ENCODE measurements around the gene FREY1. TPM values are rescaled to one million over a fixed set of nuclear protein-coding genes. Genes with fewer than 3 reads are reported as not detected.

The FREY1 gene
- total RNA-seq, 1 donor from 2014 or later: not detected

DNA sequence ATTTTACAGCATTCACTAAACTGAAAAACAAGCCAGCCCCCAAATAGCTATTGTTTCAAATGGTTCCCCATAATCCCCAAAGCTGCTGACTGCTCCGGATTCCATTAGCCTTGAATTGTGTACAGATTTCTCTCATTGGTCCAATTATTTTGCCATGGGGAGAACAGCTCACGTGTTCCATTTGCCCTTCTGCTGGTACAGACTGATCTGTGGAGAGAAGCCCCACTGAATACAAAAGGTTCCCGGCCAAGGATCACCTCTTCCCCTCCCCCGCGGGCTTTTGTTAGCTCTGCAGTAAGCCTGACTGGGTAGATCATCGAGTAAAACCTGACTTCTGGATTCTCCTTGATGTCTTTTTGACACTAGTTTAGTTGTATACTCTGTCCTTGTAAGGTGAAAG, 30.7 kb downstream of the FREY1 start:
- intact Hi-C loops (cut with DNase I): no loop called here
- peaks cover 0 to 62% of the 10 kb centered on the region in 2 donors for H3K36me3 ChIP-seq

DNA sequence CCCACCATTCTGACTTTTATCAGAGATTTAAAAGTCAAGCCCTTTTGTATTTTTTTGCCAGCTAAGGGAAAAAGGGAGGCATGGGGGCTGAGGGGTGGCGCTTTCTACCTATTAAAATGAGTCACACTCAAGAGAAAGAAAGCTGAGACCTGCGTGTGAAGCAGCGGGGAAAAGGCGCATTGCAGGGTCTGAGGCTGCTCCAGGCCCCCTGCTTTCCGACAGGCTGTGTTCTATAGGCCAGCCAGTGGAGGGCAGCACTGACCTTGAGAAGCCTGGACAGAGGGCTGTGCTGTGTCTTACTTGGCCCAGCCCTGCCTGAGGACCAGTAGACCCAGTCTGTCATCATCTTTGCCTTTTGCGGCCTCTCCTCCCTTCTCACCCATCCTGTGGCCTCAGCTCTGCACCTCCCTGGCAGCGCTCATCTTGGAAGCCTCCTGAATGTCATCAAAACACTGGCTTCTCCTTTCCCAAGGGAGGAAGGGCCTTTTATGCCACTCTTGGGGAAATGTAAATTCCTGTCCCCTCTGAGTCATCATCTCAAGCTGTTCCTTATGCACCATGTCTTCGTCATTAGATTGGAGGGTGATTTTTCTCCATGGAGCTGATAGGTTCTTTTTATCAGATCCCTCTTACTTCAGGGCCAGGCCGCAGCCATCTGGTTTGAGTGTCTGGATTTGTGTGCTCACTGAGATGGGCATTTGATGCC, 34.3 kb downstream of the FREY1 start:
- Histone ChIP-seq H3K27ac (no peak overlapping the region), H3K4me3 (no peak overlapping the region), H3K27me3 (no peaks in the 10 kb centered on the region), H3K4me1 (no peaks in the 10 kb centered on the region), H3K9me3 (no peaks in the 10 kb centered on the region), H3K36me3 (peaks cover 0 to 80% of the 10 kb centered on the region in 2 donors)
- intact Hi-C loops (cut with DNase I): no loop called here
- no peak for DNase-seq (ENCODE audit: extremely low spot score in 2 of 2)
- TF ChIP-seq POLR2AphosphoS5 (IDR thresholded peaks at IDR 0.05; ENCODE audit: insufficient read depth in 1 of 2, low read depth in 1 of 2): no peak
- no peak for TF ChIP-seq POLR2A (IDR thresholded peaks at IDR 0.05)
- TF ChIP-seq, protein P1, sequence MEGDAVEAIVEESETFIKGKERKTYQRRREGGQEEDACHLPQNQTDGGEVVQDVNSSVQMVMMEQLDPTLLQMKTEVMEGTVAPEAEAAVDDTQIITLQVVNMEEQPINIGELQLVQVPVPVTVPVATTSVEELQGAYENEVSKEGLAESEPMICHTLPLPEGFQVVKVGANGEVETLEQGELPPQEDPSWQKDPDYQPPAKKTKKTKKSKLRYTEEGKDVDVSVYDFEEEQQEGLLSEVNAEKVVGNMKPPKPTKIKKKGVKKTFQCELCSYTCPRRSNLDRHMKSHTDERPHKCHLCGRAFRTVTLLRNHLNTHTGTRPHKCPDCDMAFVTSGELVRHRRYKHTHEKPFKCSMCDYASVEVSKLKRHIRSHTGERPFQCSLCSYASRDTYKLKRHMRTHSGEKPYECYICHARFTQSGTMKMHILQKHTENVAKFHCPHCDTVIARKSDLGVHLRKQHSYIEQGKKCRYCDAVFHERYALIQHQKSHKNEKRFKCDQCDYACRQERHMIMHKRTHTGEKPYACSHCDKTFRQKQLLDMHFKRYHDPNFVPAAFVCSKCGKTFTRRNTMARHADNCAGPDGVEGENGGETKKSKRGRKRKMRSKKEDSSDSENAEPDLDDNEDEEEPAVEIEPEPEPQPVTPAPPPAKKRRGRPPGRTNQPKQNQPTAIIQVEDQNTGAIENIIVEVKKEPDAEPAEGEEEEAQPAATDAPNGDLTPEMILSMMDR (IDR thresholded peaks at IDR 0.05): peak in 2 of 3 experiments; percentile 17 to 49

More for the DNA sequence above, 30.7 kb downstream of the FREY1 start:
- Histone ChIP-seq H3K27me3 (no peaks in the 10 kb centered on the region), H3K4me3 (no peak overlapping the region), H3K9me3 (no peaks in the 10 kb centered on the region), H3K4me1 (no peaks in the 10 kb centered on the region), H3K27ac (no peak overlapping the region)
- TF ChIP-seq, protein P1 (IDR thresholded peaks at IDR 0.05): no peak
- no peak for TF ChIP-seq POLR2A (IDR thresholded peaks at IDR 0.05)
- TF ChIP-seq POLR2AphosphoS5 (IDR thresholded peaks at IDR 0.05; ENCODE audit: insufficient read depth in 1 of 2, low read depth in 1 of 2): no peak
- no peak for DNase-seq (ENCODE audit: extremely low spot score in 2 of 2)

DNA sequence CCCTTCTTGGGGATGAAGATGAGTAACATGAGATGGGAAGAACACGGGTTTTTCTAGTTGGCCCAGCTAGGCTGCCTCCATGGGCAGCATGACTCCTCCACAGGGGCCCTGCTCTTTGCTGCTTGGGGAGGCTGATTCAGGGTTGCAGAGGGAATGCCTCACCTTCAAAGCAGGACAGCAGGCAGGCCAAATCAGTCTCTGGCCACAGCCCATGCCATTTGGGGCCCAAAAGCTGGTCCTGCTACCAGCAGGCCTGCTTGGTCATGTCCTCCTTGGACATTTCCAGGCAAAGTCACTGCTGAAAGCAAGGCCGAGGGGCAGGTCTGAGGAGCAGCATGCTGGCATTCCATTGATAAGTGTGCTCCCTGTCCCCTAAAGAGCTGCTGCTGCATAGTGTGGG, 35.4 kb downstream of the FREY1 start:
- H3K9me3 ChIP-seq: no peaks in the 10 kb centered on the region
- no peak overlapping the region for H3K27ac ChIP-seq
- no peaks in the 10 kb centered on the region for H3K27me3 ChIP-seq
- peaks cover 0 to 80% of the 10 kb centered on the region in 2 donors for H3K36me3 ChIP-seq
- no peaks in the 10 kb centered on the region for H3K4me1 ChIP-seq
- intact Hi-C loops (cut with DNase I): no loop called here
- no peak for DNase-seq (ENCODE audit: extremely low spot score in 2 of 2)
- no peak overlapping the region for H3K4me3 ChIP-seq
- TF ChIP-seq POLR2A (IDR thresholded peaks at IDR 0.05): no peak
- TF ChIP-seq POLR2AphosphoS5 (IDR thresholded peaks at IDR 0.05; ENCODE audit: insufficient read depth in 1 of 2, low read depth in 1 of 2): no peak
- TF ChIP-seq, protein P1 (IDR thresholded peaks at IDR 0.05): no peak

DNA sequence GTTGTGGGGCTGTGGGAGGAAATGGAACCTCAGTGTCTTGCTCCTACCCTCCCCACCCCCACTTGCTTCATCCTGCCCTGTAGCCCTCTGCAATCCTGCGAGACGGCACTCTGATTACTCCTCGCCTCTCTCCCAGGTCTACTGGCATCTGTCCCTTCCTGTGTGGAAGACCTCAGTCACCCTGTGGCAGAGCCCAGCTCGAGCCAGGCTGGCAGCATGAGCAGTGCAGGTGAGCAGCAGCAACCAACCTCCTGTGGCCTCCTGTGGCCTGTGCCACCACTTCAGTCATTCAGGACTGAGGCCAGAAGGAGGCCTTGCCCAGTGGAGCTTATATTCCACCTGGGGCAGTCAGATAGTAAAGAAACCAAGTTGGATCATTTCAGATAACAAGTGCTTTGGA, 36.4 kb downstream of the FREY1 start:
- Histone ChIP-seq H3K36me3 (peaks cover 0 to 87% of the 10 kb centered on the region in 2 donors), H3K27ac (no peak overlapping the region), H3K4me3 (no peak overlapping the region), H3K9me3 (no peaks in the 10 kb centered on the region), H3K27me3 (no peaks in the 10 kb centered on the region), H3K4me1 (no peaks in the 10 kb centered on the region)
- DNase-seq (ENCODE audit: extremely low spot score in 2 of 2): no peak
- TF ChIP-seq, protein P1 (IDR thresholded peaks at IDR 0.05): no peak
- TF ChIP-seq POLR2A (IDR thresholded peaks at IDR 0.05) (no peak), POLR2AphosphoS5 (IDR thresholded peaks at IDR 0.05; ENCODE audit: insufficient read depth in 1 of 2, low read depth in 1 of 2) (no peak)
- intact Hi-C loops (cut with DNase I): no loop called here

DNA sequence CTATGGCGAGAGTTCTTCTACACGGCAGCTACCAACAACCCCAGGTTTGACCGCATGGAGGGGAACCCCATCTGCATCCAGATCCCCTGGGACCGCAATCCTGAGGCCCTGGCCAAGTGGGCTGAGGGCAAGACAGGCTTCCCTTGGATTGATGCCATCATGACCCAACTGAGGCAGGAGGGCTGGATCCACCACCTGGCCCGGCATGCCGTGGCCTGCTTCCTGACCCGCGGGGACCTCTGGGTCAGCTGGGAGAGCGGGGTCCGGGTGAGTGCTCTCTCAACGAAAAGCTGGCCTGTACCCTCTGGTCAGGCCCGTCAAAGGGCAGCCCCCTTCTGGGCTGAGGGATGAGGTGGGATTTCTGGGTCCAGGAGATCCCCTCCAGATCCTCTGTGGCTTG, 37.5 kb downstream of the FREY1 start:
- no peak overlapping the region for H3K4me3 ChIP-seq
- TF ChIP-seq POLR2AphosphoS5 (IDR thresholded peaks at IDR 0.05; ENCODE audit: insufficient read depth in 1 of 2, low read depth in 1 of 2) (no peak), POLR2A (IDR thresholded peaks at IDR 0.05) (no peak)
- TF ChIP-seq, protein P1 (IDR thresholded peaks at IDR 0.05): no peak

More for the DNA sequence above, 37.5 kb downstream of the FREY1 start:
- H3K27ac ChIP-seq: no peak overlapping the region
- peaks cover 0 to 87% of the 10 kb centered on the region in 2 donors for H3K36me3 ChIP-seq
- H3K27me3 ChIP-seq: no peaks in the 10 kb centered on the region
- no peaks in the 10 kb centered on the region for H3K4me1 ChIP-seq
- H3K9me3 ChIP-seq: no peaks in the 10 kb centered on the region
- intact Hi-C loops (cut with DNase I): no loop called here
- no peak for DNase-seq (ENCODE audit: extremely low spot score in 2 of 2)
